SK-N-MC (cell line): ENCODE results near the gene ELOVL1.
"Not testable (repeated sequence)": the region's sequence is repeated elsewhere in the genome, so short reads cannot be mapped to it uniquely, and the experiment has no call there.

ENCODE experiments used
- DNase-seq: peaks from one replicate; pipeline ENCODE4 v3.0.0-alpha.2; 2011; ENCODE audit warnings: low read depth, low spot score
- H3K27ac ChIP-seq: fragments of 200-600 bp; sonication (generic); 2 replicates; pipeline ENCODE4 v1.5.1; 2016; ENCODE audit warnings: mixed run types
- H3K36me3 ChIP-seq: fragments of 200-600 bp; sonication (generic); 2 replicates; pipeline ENCODE4 v1.6.1; 2017; ENCODE audit warnings: antibody characterized with exemption, low read length, mixed read lengths; ENCODE audit not compliant: insufficient read depth
- H3K4me3 ChIP-seq: fragments of 200-600 bp; sonication (generic); 2 replicates; pipeline ENCODE4 v1.5.1; 2016
- H3K9ac ChIP-seq: fragments of 200-600 bp; sonication (generic); 2 replicates; pipeline ENCODE4 v1.8.0; 2017; ENCODE audit warnings: mixed run types, mixed read lengths; ENCODE audit not compliant: insufficient read length
- H3K9me3 ChIP-seq: fragments of 200-600 bp; sonication (generic); 2 replicates; pipeline ENCODE4 v1.6.1; 2017; ENCODE audit warnings: low read depth, mild to moderate bottlenecking, antibody characterized with exemption, low read length, moderate library complexity, mixed read lengths
- EZH2 ChIP-seq: fragments of 200-600 bp; sonication (generic); IDR thresholded peaks from one replicate; pipeline ENCODE4 v1.6.1; 2017; ENCODE audit warnings: antibody characterized with exemption
- FOXP2 ChIP-seq: optimal IDR thresholded peaks from 2 replicates; pipeline ENCODE3; 2011; ENCODE audit warnings: mild to moderate bottlenecking, moderate library complexity; ENCODE audit not compliant: insufficient read depth; ENCODE audit errors: extremely low read length, control extremely low read depth
- POLR2AphosphoS5 ChIP-seq: IDR thresholded peaks from 2 replicates; pipeline ENCODE4 v1.6.1; 2012; ENCODE audit warnings: mild to moderate bottlenecking, low read depth, low read length, borderline replicate concordance

The ELOVL1 gene

DNA sequence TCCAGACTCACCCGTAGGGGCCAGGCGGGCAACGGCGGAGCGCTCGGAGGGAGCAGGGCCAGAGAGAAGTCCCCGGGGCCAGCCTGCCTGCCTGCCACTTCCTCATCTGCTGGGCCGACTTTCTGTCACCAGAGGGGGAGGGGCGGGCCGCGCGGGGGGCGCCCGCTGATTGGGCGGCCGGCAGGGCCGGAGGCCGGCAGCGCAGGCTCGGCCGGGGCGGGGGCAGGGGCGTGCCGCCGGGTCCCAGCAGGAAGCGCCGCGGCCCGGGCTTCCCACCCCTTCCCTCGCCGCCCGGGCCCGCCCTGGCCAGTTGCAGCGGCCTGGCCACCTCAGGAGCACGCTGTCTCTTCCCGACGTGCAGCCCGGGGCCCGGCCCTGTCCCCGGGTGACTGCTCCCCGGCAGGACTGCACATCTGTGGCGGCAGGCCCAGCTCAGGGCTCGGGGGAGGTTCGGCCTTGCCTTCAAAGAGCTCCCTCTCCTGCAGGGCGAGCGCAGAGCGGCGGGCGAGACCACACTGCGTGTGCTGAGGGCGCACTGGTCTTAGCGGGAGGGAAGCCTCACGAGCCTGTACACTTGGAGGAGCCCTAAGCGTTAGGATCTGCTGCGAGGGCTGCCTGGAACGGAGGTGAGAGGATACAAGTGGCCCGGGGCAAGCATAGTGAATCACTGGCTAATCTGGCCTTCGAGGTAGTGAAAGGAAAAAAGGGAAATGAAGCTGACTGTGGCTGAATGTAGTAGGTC lies at the start of gene ELOVL1:
ELOVL1 (minus strand) TSS at position 108 of the 742 bp plus-strand sequence. CDS start 2,402 bp downstream, outside the sequence.
- DNase-seq = no peak
- Histone ChIP-seq H3K9ac (peak within 1 kb of the TSS; percentile 84), H3K4me3 (peak within 1 kb of the TSS; percentile 95), H3K27ac (peak within 1 kb of the TSS; percentile 27; the same call in 1 of the 2 replicates), H3K9me3 (no peaks in the 10 kb centered on the region), H3K36me3 (peaks cover 19% of the 10 kb centered on the region)
- no peak for TF ChIP-seq EZH2
- TF ChIP-seq FOXP2 = no peak
- TF ChIP-seq POLR2AphosphoS5 = peak; percentile 84

DNA sequence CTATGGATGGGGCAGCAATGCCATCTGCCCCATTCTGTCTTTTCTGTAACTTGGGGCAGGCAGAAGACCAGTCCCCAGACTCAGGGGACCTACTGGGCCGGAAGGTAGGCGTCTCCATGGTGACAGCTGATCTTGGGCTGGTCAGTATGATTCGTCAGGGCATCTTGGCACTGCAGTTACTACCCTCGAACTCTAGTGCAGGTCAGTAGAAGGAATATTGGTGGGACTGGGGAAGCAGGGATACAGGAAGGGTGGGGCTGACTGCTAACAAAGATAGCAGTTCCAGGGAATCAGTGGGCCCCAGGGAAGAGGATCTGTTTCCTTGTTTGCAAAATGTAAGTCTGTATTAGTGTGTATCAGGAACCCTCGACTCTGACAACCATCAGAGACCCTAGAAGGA lies 48.1 kb upstream of the ELOVL1 start:
- Histone ChIP-seq H3K27ac (no peak overlapping the region), H3K36me3 (peaks cover 21% of the 10 kb centered on the region; the same call in 1 of the 2 replicates), H3K9me3 (no peaks in the 10 kb centered on the region), H3K4me3 (no peak overlapping the region), H3K9ac (no peak overlapping the region)
- TF ChIP-seq FOXP2 = no peak
- TF ChIP-seq POLR2AphosphoS5 = no peak
- TF ChIP-seq EZH2 = no peak
- no peak for DNase-seq

DNA sequence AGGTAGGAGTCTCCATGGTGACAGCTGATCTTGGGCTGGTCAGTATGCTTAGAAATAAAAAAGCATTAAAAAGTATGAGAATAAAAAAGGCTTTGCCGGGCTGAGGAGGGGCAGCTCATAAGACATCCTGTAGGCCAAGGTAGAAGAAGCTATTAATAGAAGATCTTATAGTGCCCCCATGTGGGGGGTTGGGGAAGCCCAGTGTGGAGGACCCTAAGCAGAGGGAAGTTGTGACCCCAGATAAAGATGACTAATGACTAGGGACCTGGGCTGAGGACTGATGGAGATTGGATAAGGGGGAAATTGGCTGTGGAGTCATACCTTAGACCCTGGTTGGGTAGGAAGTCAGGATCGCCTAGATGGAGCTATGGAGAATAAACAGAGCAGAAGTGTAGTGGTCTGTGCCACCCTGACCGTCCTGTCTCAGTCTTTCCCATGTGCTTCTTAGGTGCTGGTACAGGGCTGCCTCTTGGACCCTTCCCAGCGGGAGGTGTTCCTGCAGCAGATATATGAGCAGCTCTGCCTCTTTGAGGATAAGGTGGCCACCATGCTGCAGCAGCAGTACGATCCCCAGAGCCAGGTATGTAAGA lies 46.9 kb upstream of the ELOVL1 start:
- Histone ChIP-seq H3K4me3 (no peak overlapping the region), H3K36me3 (peaks cover 11% of the 10 kb centered on the region; the same call in 1 of the 2 replicates), H3K27ac (no peak overlapping the region), H3K9me3 (no peaks in the 10 kb centered on the region), H3K9ac (no peak overlapping the region)
- no peak for DNase-seq
- TF ChIP-seq FOXP2 = no peak
- TF ChIP-seq POLR2AphosphoS5 = no peak
- no peak for TF ChIP-seq EZH2

DNA sequence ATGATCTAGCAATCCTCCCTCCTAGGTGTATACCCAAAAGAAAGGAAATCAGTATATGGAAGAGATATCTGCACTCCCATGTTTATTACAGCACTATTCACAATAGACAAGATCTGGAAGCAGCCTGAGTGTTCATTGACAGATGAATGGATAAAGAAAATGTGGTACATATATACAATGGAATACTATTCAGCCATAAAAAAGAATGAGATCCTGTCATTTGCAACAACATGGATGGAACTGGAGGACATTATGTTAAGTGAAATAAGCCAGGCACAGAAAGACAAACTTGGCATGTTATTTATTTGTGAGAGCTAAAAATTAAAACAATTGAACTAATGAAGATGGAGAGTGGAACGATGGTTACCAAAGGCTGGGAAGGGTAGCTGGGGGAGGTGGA lies 45.6 kb upstream of the ELOVL1 start:
- H3K4me3 ChIP-seq, H3K9ac ChIP-seq, DNase-seq, H3K27ac ChIP-seq, H3K9me3 ChIP-seq: not testable (repeated sequence)
- H3K36me3 ChIP-seq = peaks cover 12% of the 10 kb centered on the region

DNA sequence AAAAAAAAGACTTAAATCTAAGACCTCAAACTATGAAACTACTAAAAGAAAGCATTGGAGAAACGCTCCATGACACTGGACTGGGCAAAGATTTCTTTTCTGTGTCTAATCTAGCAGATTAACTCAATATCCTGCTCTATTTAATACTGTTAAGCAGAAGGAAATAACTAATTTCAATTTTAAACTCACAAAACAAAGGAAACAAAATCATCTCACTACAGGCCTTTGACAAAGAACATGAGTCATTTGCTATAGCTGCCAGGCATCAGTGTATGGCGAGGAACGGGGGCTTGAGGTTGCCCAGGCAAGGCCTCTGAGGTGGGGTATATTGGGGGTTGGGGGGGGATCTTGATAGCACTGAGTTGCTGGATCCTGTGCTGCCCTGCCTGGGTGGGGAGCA lies 42.8 kb upstream of the ELOVL1 start:
- Histone ChIP-seq H3K4me3 (no peak overlapping the region), H3K27ac (no peak overlapping the region), H3K9ac (no peak overlapping the region), H3K9me3 (no peaks in the 10 kb centered on the region), H3K36me3 (peaks cover 17% of the 10 kb centered on the region)
- no peak for DNase-seq
- TF ChIP-seq EZH2 (no peak), POLR2AphosphoS5 (no peak), FOXP2 (no peak)

DNA sequence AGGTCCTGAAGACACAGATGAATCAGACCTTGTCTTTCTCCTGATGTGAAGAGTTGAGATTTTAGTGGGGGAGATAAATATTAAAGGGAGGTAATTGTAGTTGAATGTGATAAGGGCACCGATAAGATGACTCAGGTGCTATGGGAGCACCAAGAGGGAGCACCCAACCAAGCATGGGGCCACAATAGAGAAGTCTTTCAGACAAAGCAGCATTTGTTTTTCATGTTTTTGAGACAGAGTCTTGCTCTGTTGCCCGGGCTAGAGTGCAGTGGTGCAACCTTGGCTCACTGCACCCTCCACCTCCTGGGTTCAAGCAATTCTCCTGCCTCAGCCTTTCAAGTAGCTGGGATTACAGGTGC lies 38.0 kb upstream of the ELOVL1 start:
- no peak for DNase-seq
- no peak overlapping the region for H3K27ac ChIP-seq

DNA sequence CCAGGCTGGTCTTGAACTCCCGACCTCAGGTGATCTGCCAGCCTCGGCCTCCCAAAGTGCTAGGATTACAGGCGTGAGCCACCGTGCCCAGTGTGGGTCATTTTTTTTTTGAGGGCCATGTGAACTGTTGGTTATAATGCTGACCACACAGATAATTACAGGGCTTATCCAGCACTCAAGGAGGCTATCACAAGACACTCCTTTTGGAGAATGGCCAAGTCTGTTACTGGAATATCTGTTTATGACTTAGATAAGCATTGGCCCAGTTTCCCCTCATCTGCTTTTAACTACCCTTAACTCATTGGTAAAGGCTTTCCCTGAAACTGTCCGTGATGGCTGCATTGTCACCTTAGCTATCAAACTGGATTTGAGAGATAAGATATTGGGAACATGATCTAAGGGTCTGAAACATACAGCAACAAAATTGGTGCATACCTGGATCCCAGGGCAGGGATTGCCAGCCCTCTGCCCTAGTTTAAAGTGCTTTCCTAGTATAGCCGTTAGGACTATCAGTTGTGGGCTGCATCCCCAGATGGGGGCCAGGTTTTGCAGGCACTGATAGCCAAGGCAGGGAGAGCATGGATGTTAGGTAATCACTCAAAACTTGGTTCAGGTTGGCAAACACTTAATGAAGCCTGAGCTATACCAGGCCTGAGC lies 37.5 kb upstream of the ELOVL1 start:
- no peak for DNase-seq
- Histone ChIP-seq H3K4me3 (no peak overlapping the region), H3K27ac (no peak overlapping the region), H3K9me3 (no peaks in the 10 kb centered on the region), H3K9ac (no peak overlapping the region), H3K36me3 (peaks cover 35% of the 10 kb centered on the region)
- TF ChIP-seq POLR2AphosphoS5 (no peak), FOXP2 (no peak), EZH2 (no peak)

More for the DNA sequence above, 38.0 kb upstream of the ELOVL1 start:
- Histone ChIP-seq H3K36me3 (peaks cover 35% of the 10 kb centered on the region), H3K9me3 (no peaks in the 10 kb centered on the region), H3K4me3 (no peak overlapping the region), H3K9ac (no peak overlapping the region)
- TF ChIP-seq POLR2AphosphoS5 (no peak), EZH2 (no peak), FOXP2 (no peak)

DNA sequence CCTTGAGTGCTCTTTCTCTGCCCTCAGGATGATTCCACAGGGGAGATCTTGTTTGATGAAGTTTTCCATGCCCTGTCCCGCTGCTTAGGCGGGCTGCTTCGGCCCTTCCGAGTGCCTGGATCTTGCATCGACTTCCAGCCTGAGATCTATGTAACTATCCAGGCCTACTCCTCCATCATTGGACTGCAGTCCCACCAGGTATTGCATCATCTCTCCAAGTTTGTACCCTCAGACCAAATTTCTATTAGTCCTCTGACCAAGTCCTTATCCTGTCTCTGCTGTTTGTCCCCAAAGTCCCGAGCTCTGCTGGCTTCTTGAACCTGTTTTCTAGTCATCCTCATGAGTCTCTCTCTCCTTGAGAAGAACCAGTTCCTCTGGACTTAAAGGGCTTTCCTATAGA lies 36.5 kb upstream of the ELOVL1 start:
- H3K36me3 ChIP-seq = peaks cover 28% of the 10 kb centered on the region

More for the DNA sequence above, 36.5 kb upstream of the ELOVL1 start:
- H3K27ac ChIP-seq = no peak overlapping the region
- no peak overlapping the region for H3K4me3 ChIP-seq
- DNase-seq = no peak
- no peak for TF ChIP-seq POLR2AphosphoS5
- TF ChIP-seq EZH2 = no peak
- no peak for TF ChIP-seq FOXP2
- no peaks in the 10 kb centered on the region for H3K9me3 ChIP-seq
- H3K9ac ChIP-seq = no peak overlapping the region
